CD8-positive, alpha-beta memory T cell (primary cell): ENCODE data around the gene NAALADL2. TPM values are rescaled to one million over a fixed set of nuclear protein-coding genes. Genes with fewer than 3 reads are reported as not detected.
"Not testable (repeated sequence)": the region's sequence is repeated elsewhere in the genome, so short reads cannot be mapped to it uniquely, and the experiment has no call there.

Experiments
- CTCF ChIA-PET: fragments of 350-600 bp; sonication (Branson Sonifier 250); formaldehyde crosslinking; loops from one replicate; lab custom pipeline; 2021; ENCODE audit warnings: antibody characterized with exemption; lab: Charles Lee
- POLR2A ChIA-PET: fragments of 350-600 bp; sonication (Branson Sonifier 250); formaldehyde crosslinking; loops from one replicate; lab custom pipeline; 2021; ENCODE audit warnings: antibody characterized with exemption; lab: Charles Lee
- DNase-seq, 5 donors: peaks; one replicate each; pipeline versions ENCODE4 v3.0.0 to v3.0.0-alpha.2; 2020 to 2022; ENCODE audit warnings: mixed read lengths in 1 of 5
- H3K27ac ChIP-seq: one replicate; pipeline ENCODE4 v1.7.0; 2013; ENCODE audit warnings: low read depth, mild to moderate bottlenecking, low read length, moderate library complexity
- H3K27me3 ChIP-seq: 2 replicates; pipeline ENCODE4 v1.7.0; 2013; ENCODE audit warnings: low read length, mild to moderate bottlenecking; ENCODE audit not compliant: insufficient read depth, poor library complexity, severe bottlenecking
- H3K36me3 ChIP-seq: 2 replicates; pipeline ENCODE4 v1.7.0; 2013; ENCODE audit warnings: mild to moderate bottlenecking, low read length, moderate library complexity; ENCODE audit not compliant: insufficient read depth
- H3K4me1 ChIP-seq: 2 replicates; pipeline ENCODE4 v1.7.0; 2013; ENCODE audit warnings: mild to moderate bottlenecking, low read length, moderate library complexity; ENCODE audit not compliant: insufficient read depth
- H3K4me3 ChIP-seq: 2 replicates; pipeline ENCODE4 v1.7.0; 2013; ENCODE audit warnings: mild to moderate bottlenecking, low read length
- H3K9me3 ChIP-seq: 2 replicates; pipeline ENCODE4 v1.7.0; 2013; ENCODE audit warnings: mild to moderate bottlenecking, low read length
- H3K27ac Mint-ChIP-seq, 8 donors: one replicate each; pipeline ENCODE4 v1.8.0; 2020 to 2021; ENCODE audit warnings: mixed read lengths in 8 of 8, mild to moderate bottlenecking in 6 of 8, inconsistent platforms in 3 of 8, moderate library complexity in 3 of 8
- H3K27me3 Mint-ChIP-seq, 2 donors: one replicate each; pipeline ENCODE4 v1.8.0; 2020 to 2021; ENCODE audit warnings: mixed read lengths in 2 of 2, mild to moderate bottlenecking in 1 of 2, moderate library complexity in 1 of 2
- H3K36me3 Mint-ChIP-seq, 3 donors: one replicate each; pipeline ENCODE4 v1.8.0; 2020 to 2021; ENCODE audit warnings: mixed read lengths in 3 of 3, inconsistent platforms in 1 of 3, mild to moderate bottlenecking in 1 of 3
- H3K4me1 Mint-ChIP-seq, 3 donors: one replicate each; pipeline ENCODE4 v1.8.0; 2020 to 2021; ENCODE audit warnings: mixed read lengths in 3 of 3, inconsistent platforms in 1 of 3, mild to moderate bottlenecking in 1 of 3
- H3K4me3 Mint-ChIP-seq, 7 donors: one replicate each; pipeline ENCODE4 v1.8.0; 2020 to 2021; ENCODE audit warnings: mixed read lengths in 7 of 7, mild to moderate bottlenecking in 6 of 7, moderate library complexity in 4 of 7, inconsistent platforms in 2 of 7
- H3K9me3 Mint-ChIP-seq, 5 donors: one replicate each; pipeline ENCODE4 v1.8.0; 2020 to 2022; ENCODE audit warnings: mixed read lengths in 5 of 5, mild to moderate bottlenecking in 3 of 5, moderate library complexity in 2 of 5, inconsistent platforms in 1 of 5
- polyA plus RNA-seq: library from polyadenylated mRNA; unstranded; fragments of 300-500 nt; fragmentation: Illumina TruSeq; gene quantifications from one replicate; pipeline ENCODE4 v1.2.3, GENCODE V29; 2021
- total RNA-seq, 2 experiments: library from RNA; stranded (reverse); gene quantifications; one replicate each; pipeline ENCODE4 v1.2.3, GENCODE V29; 2021

The NAALADL2 gene
- total and polyA plus RNA-seq, 3 experiments from 2014 or later, result not detected

GRCh38 chr3:175453361-175453760 is 594.2 kb downstream of the NAALADL2 start:
- H3K36me3 Mint-ChIP-seq, result no peaks in the 10 kb centered on the region
- no peaks in the 10 kb centered on the region for H3K4me1 Mint-ChIP-seq
- CTCF ChIA-PET, result no interaction called here

GRCh38 chr3:175456466-175456865 is 597.3 kb downstream of the NAALADL2 start:
- Histone ChIP-seq H3K27ac (no peak overlapping the region), H3K36me3 (no peaks in the 10 kb centered on the region), H3K27me3 (no peaks in the 10 kb centered on the region), H3K9me3 (no peaks in the 10 kb centered on the region), H3K4me3 (no peak overlapping the region), H3K4me1 (no peaks in the 10 kb centered on the region)
- ChIA-PET CTCF (no interaction called here), POLR2A (no interaction called here)
- no peak for DNase-seq
- Mint-ChIP-seq H3K9me3 (peaks cover 3 to 25% (median 8%) of the 10 kb centered on the region in 5 donors), H3K4me3 (no peak overlapping the region), H3K4me1 (no peaks in the 10 kb centered on the region), H3K36me3 (no peaks in the 10 kb centered on the region), H3K27ac (no peak overlapping the region), H3K27me3 (no peaks in the 10 kb centered on the region)

More at GRCh38 chr3:175453361-175453760, 594.2 kb downstream of the NAALADL2 start:
- Mint-ChIP-seq H3K4me3 (no peak overlapping the region), H3K9me3 (peaks cover 0 to 19% (median 3%) of the 10 kb centered on the region in 5 donors), H3K27ac (no peak overlapping the region), H3K27me3 (no peaks in the 10 kb centered on the region)
- Histone ChIP-seq H3K4me3 (no peak overlapping the region), H3K27ac (no peak overlapping the region), H3K9me3 (no peaks in the 10 kb centered on the region), H3K4me1 (no peaks in the 10 kb centered on the region), H3K27me3 (no peaks in the 10 kb centered on the region), H3K36me3 (no peaks in the 10 kb centered on the region)
- no peak for DNase-seq
- POLR2A ChIA-PET, result no interaction called here

- H3K4me1 Mint-ChIP-seq, result no peaks in the 10 kb centered on the region
- H3K27ac ChIP-seq, result no peak overlapping the region
- no peak overlapping the region for H3K4me3 Mint-ChIP-seq
- no peaks in the 10 kb centered on the region for H3K27me3 ChIP-seq
- H3K4me3 ChIP-seq, result no peak overlapping the region
- no peaks in the 10 kb centered on the region for H3K36me3 Mint-ChIP-seq
- H3K27me3 Mint-ChIP-seq, result no peaks in the 10 kb centered on the region
- no peaks in the 10 kb centered on the region for H3K9me3 ChIP-seq
- ChIA-PET CTCF (no interaction called here), POLR2A (no interaction called here)
- no peaks in the 10 kb centered on the region for H3K36me3 ChIP-seq
- no peaks in the 10 kb centered on the region for H3K4me1 ChIP-seq
- DNase-seq, result no peak
- no peak overlapping the region for H3K27ac Mint-ChIP-seq
- peaks cover 3 to 24% (median 11%) of the 10 kb centered on the region in 5 donors for H3K9me3 Mint-ChIP-seq
These were observed 598.2 kb downstream of the NAALADL2 start for GRCh38 chr3:175457301-175457700.

GRCh38 chr3:175460849-175461399 is 601.8 kb downstream of the NAALADL2 start:
- H3K27ac Mint-ChIP-seq, H3K4me1 Mint-ChIP-seq, H3K36me3 Mint-ChIP-seq, H3K27me3 Mint-ChIP-seq, H3K27ac ChIP-seq, H3K4me3 Mint-ChIP-seq, CTCF ChIA-PET, H3K27me3 ChIP-seq, H3K9me3 ChIP-seq, H3K4me1 ChIP-seq, H3K4me3 ChIP-seq, H3K36me3 ChIP-seq, DNase-seq, POLR2A ChIA-PET: not testable (repeated sequence)
- H3K9me3 Mint-ChIP-seq, result peaks cover 0 to 14% (median 11%) of the 10 kb centered on the region in 5 donors

GRCh38 chr3:175464362-175464761 is 605.2 kb downstream of the NAALADL2 start:
- no peak overlapping the region for H3K27ac Mint-ChIP-seq
- POLR2A ChIA-PET, result no interaction called here
- Histone ChIP-seq H3K9me3 (no peaks in the 10 kb centered on the region), H3K4me3 (no peak overlapping the region), H3K36me3 (no peaks in the 10 kb centered on the region), H3K27ac (no peak overlapping the region), H3K27me3 (no peaks in the 10 kb centered on the region), H3K4me1 (no peaks in the 10 kb centered on the region)
- H3K4me3 Mint-ChIP-seq, result no peak overlapping the region
- CTCF ChIA-PET, result no interaction called here
- H3K36me3 Mint-ChIP-seq, result no peaks in the 10 kb centered on the region
- peaks cover 0 to 19% (median 9%) of the 10 kb centered on the region in 5 donors for H3K9me3 Mint-ChIP-seq
- no peaks in the 10 kb centered on the region for H3K4me1 Mint-ChIP-seq
- H3K27me3 Mint-ChIP-seq, result no peaks in the 10 kb centered on the region
- no peak for DNase-seq

- no peak overlapping the region for H3K4me3 Mint-ChIP-seq
- Histone ChIP-seq H3K4me3 (no peak overlapping the region), H3K4me1 (no peaks in the 10 kb centered on the region), H3K36me3 (no peaks in the 10 kb centered on the region), H3K27me3 (no peaks in the 10 kb centered on the region), H3K9me3 (no peaks in the 10 kb centered on the region), H3K27ac (no peak overlapping the region)
- H3K36me3 Mint-ChIP-seq, result no peaks in the 10 kb centered on the region
- H3K27ac Mint-ChIP-seq, result no peak overlapping the region
- ChIA-PET POLR2A (no interaction called here), CTCF (no interaction called here)
- H3K27me3 Mint-ChIP-seq, result no peaks in the 10 kb centered on the region
- no peaks in the 10 kb centered on the region for H3K4me1 Mint-ChIP-seq
- no peak for DNase-seq
- H3K9me3 Mint-ChIP-seq, result peaks cover 0 to 16% (median 2%) of the 10 kb centered on the region in 5 donors
These were observed 610.0 kb downstream of the NAALADL2 start for GRCh38 chr3:175469124-175469523.

GRCh38 chr3:175475765-175476164 is 616.6 kb downstream of the NAALADL2 start:
- Histone ChIP-seq H3K4me3 (no peak overlapping the region), H3K36me3 (no peaks in the 10 kb centered on the region), H3K27ac (no peak overlapping the region), H3K9me3 (no peaks in the 10 kb centered on the region), H3K27me3 (no peaks in the 10 kb centered on the region), H3K4me1 (no peaks in the 10 kb centered on the region)
- peaks cover 0 to 26% (median 0%) of the 10 kb centered on the region in 5 donors for H3K9me3 Mint-ChIP-seq
- H3K27ac Mint-ChIP-seq, result no peak overlapping the region
- no peak for DNase-seq
- H3K4me1 Mint-ChIP-seq, result no peaks in the 10 kb centered on the region
- CTCF ChIA-PET, result no interaction called here
- no peak overlapping the region for H3K4me3 Mint-ChIP-seq
- H3K36me3 Mint-ChIP-seq, result no peaks in the 10 kb centered on the region
- no peaks in the 10 kb centered on the region for H3K27me3 Mint-ChIP-seq
- POLR2A ChIA-PET, result no interaction called here

- Mint-ChIP-seq H3K36me3 (no peaks in the 10 kb centered on the region), H3K27ac (no peak overlapping the region), H3K27me3 (no peaks in the 10 kb centered on the region), H3K4me3 (no peak overlapping the region), H3K4me1 (no peaks in the 10 kb centered on the region), H3K9me3 (peaks cover 0 to 26% (median 0%) of the 10 kb centered on the region in 5 donors)
- Histone ChIP-seq H3K36me3 (no peaks in the 10 kb centered on the region), H3K27me3 (no peaks in the 10 kb centered on the region), H3K4me1 (no peaks in the 10 kb centered on the region), H3K4me3 (no peak overlapping the region), H3K9me3 (no peaks in the 10 kb centered on the region), H3K27ac (no peak overlapping the region)
- DNase-seq, result no peak
- POLR2A ChIA-PET, result no interaction called here
- CTCF ChIA-PET, result no interaction called here
These were observed 617.4 kb downstream of the NAALADL2 start for GRCh38 chr3:175476489-175476888.
